Ovary (tissue), 9 donors: ENCODE data around the gene KIF1A. TPM values are rescaled to one million over a fixed set of nuclear protein-coding genes. Genes with fewer than 3 reads are reported as not detected.

Experiments
- DNase-seq, 5 donors: peaks; one replicate each; pipeline ENCODE4 v3.0.0-alpha.2; 2019 to 2020
- H3K27ac ChIP-seq, 2 donors: fragments of 200-600 bp; one replicate each; pipeline versions ENCODE4 v1.5.1 to v1.8.0; 2019 to 2022
- H3K27me3 ChIP-seq: fragments of 200-600 bp; one replicate; pipeline ENCODE4 v1.8.0; 2022
- H3K36me3 ChIP-seq: fragments of 200-600 bp; sonication (generic); one replicate; pipeline ENCODE4 v1.5.1; 2019
- H3K4me1 ChIP-seq: one replicate; pipeline ENCODE4 v1.8.1; 2013; ENCODE audit warnings: mild to moderate bottlenecking, moderate library complexity; ENCODE audit not compliant: insufficient read depth
- H3K4me3 ChIP-seq: fragments of 200-600 bp; sonication (generic); one replicate; pipeline ENCODE4 v1.5.1; 2017
- H3K9me3 ChIP-seq, 2 donors: fragments of 200-600 bp in 1 of 2; sonication (generic) in 1 of 2; one replicate each; pipeline versions ENCODE4 v1.5.1 to v1.8.1; 2013 to 2019; ENCODE audit warnings: mild to moderate bottlenecking in 1 of 2, moderate library complexity in 1 of 2
- CTCF ChIP-seq, 3 donors: fragments of 450-650 bp in 2 of 3; fragments of 200-600 bp in 1 of 3; IDR thresholded peaks; one replicate each; pipeline versions ENCODE4 v1.5.1 to v1.8.0; 2016 to 2022; ENCODE audit warnings: antibody characterized with exemption in 3 of 3, mild to moderate bottlenecking in 1 of 3
- EP300 ChIP-seq: sonication (generic); formaldehyde crosslinking; IDR thresholded peaks from one replicate; pipeline ENCODE4 v1.6.1; 2017; ENCODE audit warnings: antibody characterized with exemption
- POLR2A ChIP-seq: fragments of 450-650 bp; IDR thresholded peaks from one replicate; pipeline ENCODE4 v1.6.1; 2017; ENCODE audit warnings: antibody characterized with exemption, mild to moderate bottlenecking, moderate library complexity
- WGBS, 3 donors: extraction: QIAGEN DNeasy Blood & Tissue Kit in 1 of 3; methylation state at CpG; one replicate each; pipeline versions ENCODE4 v1.1.5 to v1.1.7; 2013 to 2017; 5-methylcytosine and 5-hydroxymethylcytosine counted together
- intact Hi-C, 4 donors: fragments of 100-400 bp; cut with DNase I; formaldehyde crosslinking; loops; one replicate each; pipeline versions ENCODE4 v1.11.0 to v1.15.1; 2022 to 2023
- polyA plus RNA-seq, 2 donors: library from polyadenylated mRNA; stranded (reverse); fragments of 200-250 nt in 1 of 2; fragments of 350-450 nt in 1 of 2; fragmentation: Illumina TruSeq in 1 of 2; extraction: RNeasy Lipid Tissue Mini Kit (QIAGEN cat#74804) in 1 of 2; gene quantifications; one replicate each; pipeline ENCODE4 v1.2.3, GENCODE V29; 2013 to 2014
- total RNA-seq, 7 donors: library from RNA; depleted of rRNA in 2 of 7; stranded (reverse); fragments of >200 nt in 2 of 7; fragmentation: NEBNext Ultra II Directional in 3 of 7; extraction: Animal tissue kit (Norgen Biotek cat#: 25700) in 3 of 7; gene quantifications; one replicate each; pipeline versions ENCODE4 v1.1.0 to v1.2.4, GENCODE V29; 2016 to 2023
- donor health status: DM: no; HTN: no; CAD: no; lungs with moderate emphysema.
- donor health status: DM: no; HTN: no; CAD: no.
- donor health status: Bipolar disorder and iron deficiency.
- donor health status: DM: yes; HTN: yes; CAD: no.
- donor health status: DM: no; HTN: no; CAD: no.
- donor health status: DM: yes; HTN: yes; CAD: no.

The KIF1A gene
- total and polyA plus RNA-seq, 9 donors, result 0.48 to 4.4 (median 1.2) TPM

- WGBS, 3 donors, result 2 to 4% (median 2%) methylated on average over 40 to 54 of the region's 54 CpGs
- TF ChIP-seq EP300 (no peak), CTCF (IDR thresholded peaks at IDR 0.05) (no peak), POLR2A (no peak)
- intact Hi-C loops, result no loop called here
- Histone ChIP-seq H3K4me1 (peaks cover 6% of the 10 kb centered on the region), H3K27me3 (no peaks in the 10 kb centered on the region), H3K27ac (no peak overlapping the region), H3K4me3 (no peak overlapping the region), H3K9me3 (no peaks in the 10 kb centered on the region), H3K36me3 (no peaks in the 10 kb centered on the region)
- peak; percentile 93 to 97 (median 94) for DNase-seq
Measured at GRCh38 chr2:240832205-240832727, 12.2 kb upstream of the KIF1A start.

- no peak overlapping the region for H3K27ac ChIP-seq
- intact Hi-C loops, result no loop called here
Measured at GRCh38 chr2:240831594-240832204, 11.7 kb upstream of the KIF1A start.

GRCh38 chr2:240825476-240825875 lies 5.5 kb upstream of the KIF1A start:
- DNase-seq, result no peak
- Histone ChIP-seq H3K36me3 (no peaks in the 10 kb centered on the region), H3K9me3 (peaks cover 0 to 4% of the 10 kb centered on the region in 2 donors), H3K4me3 (no peak overlapping the region), H3K27me3 (no peaks in the 10 kb centered on the region), H3K4me1 (peaks cover 1% of the 10 kb centered on the region), H3K27ac (no peak overlapping the region)
- TF ChIP-seq EP300 (no peak), POLR2A (no peak), CTCF (IDR thresholded peaks at IDR 0.05) (no peak)
- WGBS, 3 donors, result 67 to 90% (median 70%) methylated on average over 4 of the region's 4 CpGs
- intact Hi-C loops, result no loop called here

More at GRCh38 chr2:240831594-240832204, 11.7 kb upstream of the KIF1A start:
- H3K36me3 ChIP-seq, result no peaks in the 10 kb centered on the region
- no peaks in the 10 kb centered on the region for H3K27me3 ChIP-seq
- 14 to 19% (median 16%) methylated on average over 27 of the region's 27 CpGs for WGBS, 3 donors
- no peak overlapping the region for H3K4me3 ChIP-seq
- peak in 3 of 5 donors; percentile 19 to 57 (median 47) for DNase-seq
- peaks cover 6% of the 10 kb centered on the region for H3K4me1 ChIP-seq
- TF ChIP-seq CTCF (IDR thresholded peaks at IDR 0.05) (no peak), EP300 (no peak), POLR2A (no peak)
- H3K9me3 ChIP-seq, result no peaks in the 10 kb centered on the region

GRCh38 chr2:240823449-240824336 lies 3.7 kb upstream of the KIF1A start:
- Histone ChIP-seq H3K36me3 (no peaks in the 10 kb centered on the region), H3K4me3 (no peak overlapping the region), H3K9me3 (peaks cover 0 to 4% of the 10 kb centered on the region in 2 donors), H3K27ac (no peak overlapping the region), H3K4me1 (peaks cover 1% of the 10 kb centered on the region), H3K27me3 (no peaks in the 10 kb centered on the region)
- TF ChIP-seq EP300, result no peak
- TF ChIP-seq POLR2A, result no peak
- TF ChIP-seq CTCF (IDR thresholded peaks at IDR 0.05), result no peak
- no peak for DNase-seq
- WGBS, 3 donors, result 84 to 90% (median 87%) methylated on average over 15 of the region's 15 CpGs
- intact Hi-C loops, result no loop called here
